K562 (cell line): ENCODE measurements around the gene EEPD1. TPM values are rescaled to one million over a fixed set of nuclear protein-coding genes. Genes with fewer than 3 reads are reported as not detected.

Experiments
- ETS2 ChIP-seq: IDR thresholded peaks from 2 replicates; pipeline ENCODE4 v1.6.1; 2016; ENCODE audit warnings: borderline replicate concordance, missing genetic modification characterization, mild to moderate bottlenecking, moderate library complexity, missing compliant biosample characterization; ENCODE audit not compliant: poor library complexity, severe bottlenecking
- NR2C1 ChIP-seq, 2 experiments: fragments of 450-650 bp; IDR thresholded peaks; 2 replicates each; pipeline ENCODE4 v1.6.1; 2017; ENCODE audit warnings: mild to moderate bottlenecking in 2 of 2, antibody characterized with exemption in 1 of 2, inconsistent platforms in 1 of 2, missing compliant biosample characterization in 1 of 2, missing genetic modification characterization in 1 of 2
- PML ChIP-seq: IDR thresholded peaks from 2 replicates; pipeline ENCODE4 v1.6.1; 2012; ENCODE audit warnings: low read length, inconsistent platforms
- PTTG1 ChIP-seq: fragments of 450-650 bp; IDR thresholded peaks from 2 replicates; pipeline ENCODE4 v1.6.1; 2016; ENCODE audit warnings: low read depth, mild to moderate bottlenecking, missing genetic modification characterization, missing compliant biosample characterization
- RFX5 ChIP-seq: IDR thresholded peaks from 2 replicates; pipeline ENCODE4 v1.6.1; 2011; ENCODE audit warnings: low read depth, mild to moderate bottlenecking, improper control_type of control experiment, low read length
- SAP30 ChIP-seq: fragments of 200-600 bp; sonication (generic); IDR thresholded peaks from 2 replicates; pipeline ENCODE4 v1.6.1; 2012; ENCODE audit warnings: borderline replicate concordance, low read depth, mild to moderate bottlenecking, moderate library complexity, low read length, control low read depth, inconsistent platforms; ENCODE audit not compliant: insufficient read depth, poor library complexity, severe bottlenecking
- THRA ChIP-seq: fragments of 450-650 bp; IDR thresholded peaks from 2 replicates; pipeline ENCODE4 v1.6.1; 2017; ENCODE audit warnings: mild to moderate bottlenecking, moderate library complexity
- TSHZ1 ChIP-seq: fragments of 250-450 bp; sonication (Bioruptor Pico); IDR thresholded peaks from 2 replicates; pipeline ENCODE4 v1.4.0; 2020; ENCODE audit warnings: mild to moderate bottlenecking, moderate library complexity
- ZC3H4 ChIP-seq: sonication (generic); formaldehyde crosslinking; IDR thresholded peaks from 2 replicates; pipeline ENCODE4 v1.9.0; 2021; ENCODE audit warnings: missing genetic modification reagents, borderline replicate concordance
- ZNF134 ChIP-seq: fragments of 250-450 bp; sonication (Bioruptor Pico); conservative IDR thresholded peaks from 2 replicates; pipeline ENCODE4 v1.4.0; 2020
- polyA plus RNA-seq, 8 experiments: library from polyadenylated mRNA; depleted of rRNA in 4 of 8; stranded (reverse) in 5 of 8; unstranded in 3 of 8; fragments of >200 nt; fragmentation: Nextera tagmentation in 2 of 8; fragmentation: Illumina TruSeq in 1 of 8; extraction: Ambion mirVana in 2 of 8; extraction: Trizol in 1 of 8; gene quantifications; 2 replicates each; pipeline versions ENCODE4 v1.2.1 to v1.2.3, GENCODE V29; 2011 to 2014; ENCODE audit warnings: inconsistent platforms in 1 of 8, missing spikeins in 1 of 8
- total RNA-seq, 7 experiments: library from RNA; depleted of rRNA in 6 of 7; stranded (reverse); fragments of >200 nt in 6 of 7; fragmentation: Illumina TruSeq in 2 of 7; extraction: Trizol in 2 of 7; gene quantifications; 2 replicates each; pipeline versions ENCODE4 v1.2.1 to v1.2.3, GENCODE V29; 2011 to 2021; ENCODE audit warnings: low replicate concordance in 1 of 7
- TF ChIP-seq, protein P1 (sequence below): sonication (generic); formaldehyde crosslinking; IDR thresholded peaks from 2 replicates; pipeline ENCODE4 v1.8.1; 2023; ENCODE audit warnings: mild to moderate bottlenecking, missing genetic modification reagents
- TF ChIP-seq, protein P2 (sequence below): fragments of 250-450 bp; sonication (Bioruptor Pico); IDR thresholded peaks from 2 replicates; pipeline ENCODE4 v1.5.0; 2021; ENCODE audit warnings: mild to moderate bottlenecking, borderline replicate concordance

The EEPD1 gene
- total and polyA plus RNA-seq, 9 of the 15 experiments (the other 6 are each of a cell fraction or from before 2014, with no cell fraction given): 0.01 to 1.5 (median 0.74) TPM; not detected in 1

DNA sequence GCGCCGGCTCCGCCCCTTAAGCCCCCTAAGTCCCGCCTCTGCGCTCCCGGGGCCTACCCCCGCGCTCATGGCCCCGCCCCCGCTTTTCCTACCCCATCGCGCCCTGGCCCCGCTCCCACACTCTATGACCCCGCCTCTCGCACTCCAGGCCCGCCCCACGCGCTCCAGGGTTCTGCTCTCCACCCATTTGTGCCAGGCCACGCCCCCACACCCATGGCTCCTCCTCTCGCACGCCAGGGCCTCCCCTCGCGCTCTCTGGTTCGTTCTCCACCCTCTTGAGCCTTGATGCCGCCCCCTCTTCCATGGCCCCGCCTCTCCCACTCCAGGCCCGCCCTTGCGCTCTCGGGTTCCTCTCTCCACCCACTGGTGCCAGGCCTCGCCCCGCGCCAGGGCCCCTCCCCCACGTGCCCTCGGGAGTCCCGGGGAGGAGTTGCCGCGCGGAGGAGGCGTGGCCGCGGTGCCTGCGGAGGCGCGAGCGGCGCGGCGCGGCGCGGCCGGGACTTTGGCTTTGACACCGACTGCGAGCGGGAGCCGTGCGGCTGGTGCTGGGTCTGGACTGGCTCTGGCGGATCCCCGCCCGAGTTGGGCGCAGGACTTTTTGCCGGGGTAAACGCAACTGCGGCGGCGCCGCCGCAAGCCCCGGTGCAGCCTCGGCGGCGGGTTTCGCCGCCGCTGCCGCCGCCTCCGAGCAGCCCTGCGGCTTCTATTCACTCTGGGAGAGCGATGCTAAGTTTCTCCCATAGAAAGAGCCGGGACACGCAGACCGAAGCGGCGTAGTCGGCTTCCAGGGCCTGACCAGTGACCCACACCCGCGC is at the start of gene EEPD1 (continued):
- TF ChIP-seq, protein P1, sequence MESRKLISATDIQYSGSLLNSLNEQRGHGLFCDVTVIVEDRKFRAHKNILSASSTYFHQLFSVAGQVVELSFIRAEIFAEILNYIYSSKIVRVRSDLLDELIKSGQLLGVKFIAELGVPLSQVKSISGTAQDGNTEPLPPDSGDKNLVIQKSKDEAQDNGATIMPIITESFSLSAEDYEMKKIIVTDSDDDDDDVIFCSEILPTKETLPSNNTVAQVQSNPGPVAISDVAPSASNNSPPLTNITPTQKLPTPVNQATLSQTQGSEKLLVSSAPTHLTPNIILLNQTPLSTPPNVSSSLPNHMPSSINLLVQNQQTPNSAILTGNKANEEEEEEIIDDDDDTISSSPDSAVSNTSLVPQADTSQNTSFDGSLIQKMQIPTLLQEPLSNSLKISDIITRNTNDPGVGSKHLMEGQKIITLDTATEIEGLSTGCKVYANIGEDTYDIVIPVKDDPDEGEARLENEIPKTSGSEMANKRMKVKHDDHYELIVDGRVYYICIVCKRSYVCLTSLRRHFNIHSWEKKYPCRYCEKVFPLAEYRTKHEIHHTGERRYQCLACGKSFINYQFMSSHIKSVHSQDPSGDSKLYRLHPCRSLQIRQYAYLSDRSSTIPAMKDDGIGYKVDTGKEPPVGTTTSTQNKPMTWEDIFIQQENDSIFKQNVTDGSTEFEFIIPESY (CRISPR knock-in tag): no peak; the same call in 1 of the 2 replicates
- TF ChIP-seq ZNF134 (CRISPR knock-in tag) (no peak), SAP30 (peak; percentile 52), TSHZ1 (CRISPR knock-in tag) (no peak), ETS2 (tag) (no peak), ZC3H4 (no peak), PTTG1 (no peak), NR2C1 (IDR thresholded peaks at IDR 0.05) (no peak), NR2C1 (tag; IDR thresholded peaks at IDR 0.05) (no peak), THRA (no peak), PML (no peak), RFX5 (no peak)
- TF ChIP-seq, protein P2, sequence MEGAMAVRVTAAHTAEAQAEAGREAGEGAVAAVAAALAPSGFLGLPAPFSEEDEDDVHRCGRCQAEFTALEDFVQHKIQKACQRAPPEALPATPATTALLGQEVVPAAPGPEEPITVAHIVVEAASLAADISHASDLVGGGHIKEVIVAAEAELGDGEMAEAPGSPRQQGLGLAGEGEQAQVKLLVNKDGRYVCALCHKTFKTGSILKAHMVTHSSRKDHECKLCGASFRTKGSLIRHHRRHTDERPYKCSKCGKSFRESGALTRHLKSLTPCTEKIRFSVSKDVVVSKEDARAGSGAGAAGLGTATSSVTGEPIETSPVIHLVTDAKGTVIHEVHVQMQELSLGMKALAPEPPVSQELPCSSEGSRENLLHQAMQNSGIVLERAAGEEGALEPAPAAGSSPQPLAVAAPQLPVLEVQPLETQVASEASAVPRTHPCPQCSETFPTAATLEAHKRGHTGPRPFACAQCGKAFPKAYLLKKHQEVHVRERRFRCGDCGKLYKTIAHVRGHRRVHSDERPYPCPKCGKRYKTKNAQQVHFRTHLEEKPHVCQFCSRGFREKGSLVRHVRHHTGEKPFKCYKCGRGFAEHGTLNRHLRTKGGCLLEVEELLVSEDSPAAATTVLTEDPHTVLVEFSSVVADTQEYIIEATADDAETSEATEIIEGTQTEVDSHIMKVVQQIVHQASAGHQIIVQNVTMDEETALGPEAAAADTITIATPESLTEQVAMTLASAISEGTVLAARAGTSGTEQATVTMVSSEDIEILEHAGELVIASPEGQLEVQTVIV (CRISPR knock-in tag): no peak
